Activated CD8-positive, alpha-beta memory T cell treated with anti-CD3 and anti-CD28 coated beads, Interleukin-2, amount 50 U/mL, for 24 hours (primary cell): ENCODE data around the gene GIT1.

ENCODE experiments used
- DNase-seq: peaks from one replicate; pipeline ENCODE4 v3.0.0-alpha.2; 2020; ENCODE audit errors: extremely low read depth

GIT1 gene

GRCh38 chr17:29593591-29594518, 4.4 kb upstream of the GIT1 start:
- no peak for DNase-seq

GRCh38 chr17:29592850-29593551, 3.6 kb upstream of the GIT1 start, which contains the start of gene ANKRD13B:
TSS of gene ANKRD13B (plus strand) at chr17:29593132. CDS start at chr17:29593622, 490 bp downstream.
- DNase-seq = no peak

- no peak for DNase-seq
Measured at GRCh38 chr17:29591737-29592608, 2.5 kb upstream of the GIT1 start.

- DNase-seq = no peak
Measured at GRCh38 chr17:29591146-29591736, 1.8 kb upstream of the GIT1 start.

- no peak for DNase-seq
Measured at GRCh38 chr17:29590411-29591145, 1.1 kb upstream of the GIT1 start.

GRCh38 chr17:29588562-29589411, 661 bp downstream of the GIT1 start:
- DNase-seq = no peak

GRCh38 chr17:29588017-29588561, 1.4 kb downstream of the GIT1 start:
- no peak for DNase-seq

- DNase-seq = no peak
Measured at GRCh38 chr17:29587591-29587990, 1.9 kb downstream of the GIT1 start.

- no peak for DNase-seq
Measured at GRCh38 chr17:29586676-29587469, 2.6 kb downstream of the GIT1 start.

- no peak for DNase-seq
Measured at GRCh38 chr17:29585080-29585751, 4.2 kb downstream of the GIT1 start.

- no peak for DNase-seq
Measured at GRCh38 chr17:29584452-29585079, 4.9 kb downstream of the GIT1 start.

GRCh38 chr17:29583324-29584248, 5.9 kb downstream of the GIT1 start:
- no peak for DNase-seq

GRCh38 chr17:29582772-29583171, 6.7 kb downstream of the GIT1 start:
- no peak for DNase-seq

- no peak for DNase-seq
Measured at GRCh38 chr17:29582254-29582765, 7.1 kb downstream of the GIT1 start.

- no peak for DNase-seq
Measured at GRCh38 chr17:29581583-29582253, 7.7 kb downstream of the GIT1 start.
